Measurements from ENCODE around the gene SPSB3. TPM values are rescaled to one million over a fixed set of nuclear protein-coding genes. Genes with fewer than 3 reads are reported as not detected.
A peak's percentile ranks its signal among the peaks of the same experiment; 100 is the strongest.

The SPSB3 gene
- total and polyA plus RNA-seq, 2 of the 13 experiments (the other 11 are each of a cell fraction or from before 2014, with no cell fraction given): 13.2 to 21.9 TPM

DNA sequence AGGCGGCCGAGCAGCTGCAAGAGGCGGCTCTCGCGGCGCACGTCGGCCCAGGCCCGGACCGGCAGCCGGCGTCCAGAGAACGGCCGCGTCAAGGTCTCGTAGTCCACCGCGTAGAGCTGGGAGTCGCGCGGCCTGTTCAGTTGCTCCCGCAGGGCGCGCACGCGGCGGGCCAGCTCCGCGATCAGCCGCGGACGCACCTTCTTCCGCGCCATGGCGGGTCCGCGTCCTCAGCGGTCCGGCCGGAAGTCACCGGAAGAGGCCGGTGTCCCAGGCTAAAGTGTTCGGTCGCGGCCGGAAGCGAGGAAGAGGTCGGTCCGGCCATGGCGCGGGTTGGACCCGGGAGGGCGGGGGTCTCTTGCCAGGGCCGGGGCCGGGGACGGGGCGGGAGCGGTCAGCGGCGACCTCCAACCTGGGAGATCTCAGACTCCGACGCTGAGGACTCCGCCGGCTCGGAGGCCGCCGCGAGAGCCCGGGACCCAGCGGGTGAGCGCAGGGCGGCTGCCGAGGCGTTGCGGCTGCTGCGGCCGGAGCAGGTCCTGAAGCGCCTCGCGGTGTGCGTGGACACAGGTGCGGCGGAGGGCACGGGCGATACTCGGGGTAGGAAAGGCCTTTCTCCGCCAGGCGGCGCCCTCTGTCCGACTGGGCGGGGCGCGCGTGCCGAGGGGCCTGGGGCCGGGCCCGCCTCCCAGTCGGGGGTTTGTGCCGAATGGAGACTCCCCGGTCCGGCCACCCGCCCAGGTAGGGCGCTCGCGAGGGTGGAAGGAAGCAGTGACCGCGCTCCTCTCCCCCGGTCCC lies 9.3 kb downstream of the SPSB3 start, which contains the start of gene MRPS34 (continued):
- TF ChIP-seq, protein P1, sequence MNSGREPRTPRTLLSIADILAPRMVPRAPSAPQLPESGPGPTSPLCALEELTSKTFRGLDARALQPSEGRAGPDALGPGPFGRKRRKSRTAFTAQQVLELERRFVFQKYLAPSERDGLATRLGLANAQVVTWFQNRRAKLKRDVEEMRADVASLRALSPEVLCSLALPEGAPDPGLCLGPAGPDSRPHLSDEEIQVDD (CRISPR knock-in tag; IDR thresholded peaks at IDR 0.05; ENCODE audit: borderline replicate concordance): no peak
- TF ChIP-seq, protein P2, sequence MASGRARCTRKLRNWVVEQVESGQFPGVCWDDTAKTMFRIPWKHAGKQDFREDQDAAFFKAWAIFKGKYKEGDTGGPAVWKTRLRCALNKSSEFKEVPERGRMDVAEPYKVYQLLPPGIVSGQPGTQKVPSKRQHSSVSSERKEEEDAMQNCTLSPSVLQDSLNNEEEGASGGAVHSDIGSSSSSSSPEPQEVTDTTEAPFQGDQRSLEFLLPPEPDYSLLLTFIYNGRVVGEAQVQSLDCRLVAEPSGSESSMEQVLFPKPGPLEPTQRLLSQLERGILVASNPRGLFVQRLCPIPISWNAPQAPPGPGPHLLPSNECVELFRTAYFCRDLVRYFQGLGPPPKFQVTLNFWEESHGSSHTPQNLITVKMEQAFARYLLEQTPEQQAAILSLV (CRISPR knock-in tag; IDR thresholded peaks at IDR 0.05; ENCODE audit: borderline replicate concordance): peak; percentile 80; the same call in 1 of the 2 replicates
- TF ChIP-seq RAD21 (CRISPR knock-in tag; IDR thresholded peaks at IDR 0.05): peak; percentile 87
- TF ChIP-seq CHD2 (IDR thresholded peaks at IDR 0.05; ENCODE audit: low read depth, low read length): peak; percentile 21; the same call in 1 of the 2 replicates
- TF ChIP-seq, protein P3, sequence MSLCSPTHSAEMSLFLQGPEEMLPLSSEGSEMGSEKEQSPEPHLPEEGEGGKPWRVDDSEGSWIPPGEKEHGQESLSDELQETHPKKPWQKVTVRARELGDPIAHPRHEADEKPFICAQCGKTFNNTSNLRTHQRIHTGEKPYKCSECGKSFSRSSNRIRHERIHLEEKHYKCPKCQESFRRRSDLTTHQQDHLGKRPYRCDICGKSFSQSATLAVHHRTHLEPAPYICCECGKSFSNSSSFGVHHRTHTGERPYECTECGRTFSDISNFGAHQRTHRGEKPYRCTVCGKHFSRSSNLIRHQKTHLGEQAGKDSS (CRISPR knock-in tag; IDR thresholded peaks at IDR 0.05; ENCODE audit: borderline replicate concordance, low read depth): peak; percentile 91; the same call in 1 of the 2 replicates
- TF ChIP-seq HDAC6 (IDR thresholded peaks at IDR 0.05; ENCODE audit: low read depth, low read length): no peak
- TF ChIP-seq SATB2 (CRISPR knock-in tag; IDR thresholded peaks at IDR 0.05): peak; percentile 60; the same call in 1 of the 2 replicates
- TF ChIP-seq, protein P4, sequence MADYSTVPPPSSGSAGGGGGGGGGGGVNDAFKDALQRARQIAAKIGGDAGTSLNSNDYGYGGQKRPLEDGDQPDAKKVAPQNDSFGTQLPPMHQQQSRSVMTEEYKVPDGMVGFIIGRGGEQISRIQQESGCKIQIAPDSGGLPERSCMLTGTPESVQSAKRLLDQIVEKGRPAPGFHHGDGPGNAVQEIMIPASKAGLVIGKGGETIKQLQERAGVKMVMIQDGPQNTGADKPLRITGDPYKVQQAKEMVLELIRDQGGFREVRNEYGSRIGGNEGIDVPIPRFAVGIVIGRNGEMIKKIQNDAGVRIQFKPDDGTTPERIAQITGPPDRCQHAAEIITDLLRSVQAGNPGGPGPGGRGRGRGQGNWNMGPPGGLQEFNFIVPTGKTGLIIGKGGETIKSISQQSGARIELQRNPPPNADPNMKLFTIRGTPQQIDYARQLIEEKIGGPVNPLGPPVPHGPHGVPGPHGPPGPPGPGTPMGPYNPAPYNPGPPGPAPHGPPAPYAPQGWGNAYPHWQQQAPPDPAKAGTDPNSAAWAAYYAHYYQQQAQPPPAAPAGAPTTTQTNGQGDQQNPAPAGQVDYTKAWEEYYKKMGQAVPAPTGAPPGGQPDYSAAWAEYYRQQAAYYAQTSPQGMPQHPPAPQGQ (CRISPR knock-in tag; IDR thresholded peaks at IDR 0.05; ENCODE audit: borderline replicate concordance): peak; percentile 66; the same call in 1 of the 2 replicates
- TF ChIP-seq PAF1 (CRISPR knock-in tag; IDR thresholded peaks at IDR 0.05): no peak
- TF ChIP-seq, protein P5, sequence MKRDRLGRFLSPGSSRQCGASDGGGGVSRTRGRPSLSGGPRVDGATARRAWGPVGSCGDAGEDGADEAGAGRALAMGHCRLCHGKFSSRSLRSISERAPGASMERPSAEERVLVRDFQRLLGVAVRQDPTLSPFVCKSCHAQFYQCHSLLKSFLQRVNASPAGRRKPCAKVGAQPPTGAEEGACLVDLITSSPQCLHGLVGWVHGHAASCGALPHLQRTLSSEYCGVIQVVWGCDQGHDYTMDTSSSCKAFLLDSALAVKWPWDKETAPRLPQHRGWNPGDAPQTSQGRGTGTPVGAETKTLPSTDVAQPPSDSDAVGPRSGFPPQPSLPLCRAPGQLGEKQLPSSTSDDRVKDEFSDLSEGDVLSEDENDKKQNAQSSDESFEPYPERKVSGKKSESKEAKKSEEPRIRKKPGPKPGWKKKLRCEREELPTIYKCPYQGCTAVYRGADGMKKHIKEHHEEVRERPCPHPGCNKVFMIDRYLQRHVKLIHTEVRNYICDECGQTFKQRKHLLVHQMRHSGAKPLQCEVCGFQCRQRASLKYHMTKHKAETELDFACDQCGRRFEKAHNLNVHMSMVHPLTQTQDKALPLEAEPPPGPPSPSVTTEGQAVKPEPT (CRISPR knock-in tag; IDR thresholded peaks at IDR 0.05; ENCODE audit: low read depth): peak; percentile 46; the same call in 1 of the 2 replicates
- no peak for TF ChIP-seq ZNF382 (CRISPR knock-in tag; IDR thresholded peaks at IDR 0.05; ENCODE audit: borderline replicate concordance)
- TF ChIP-seq, protein P6, sequence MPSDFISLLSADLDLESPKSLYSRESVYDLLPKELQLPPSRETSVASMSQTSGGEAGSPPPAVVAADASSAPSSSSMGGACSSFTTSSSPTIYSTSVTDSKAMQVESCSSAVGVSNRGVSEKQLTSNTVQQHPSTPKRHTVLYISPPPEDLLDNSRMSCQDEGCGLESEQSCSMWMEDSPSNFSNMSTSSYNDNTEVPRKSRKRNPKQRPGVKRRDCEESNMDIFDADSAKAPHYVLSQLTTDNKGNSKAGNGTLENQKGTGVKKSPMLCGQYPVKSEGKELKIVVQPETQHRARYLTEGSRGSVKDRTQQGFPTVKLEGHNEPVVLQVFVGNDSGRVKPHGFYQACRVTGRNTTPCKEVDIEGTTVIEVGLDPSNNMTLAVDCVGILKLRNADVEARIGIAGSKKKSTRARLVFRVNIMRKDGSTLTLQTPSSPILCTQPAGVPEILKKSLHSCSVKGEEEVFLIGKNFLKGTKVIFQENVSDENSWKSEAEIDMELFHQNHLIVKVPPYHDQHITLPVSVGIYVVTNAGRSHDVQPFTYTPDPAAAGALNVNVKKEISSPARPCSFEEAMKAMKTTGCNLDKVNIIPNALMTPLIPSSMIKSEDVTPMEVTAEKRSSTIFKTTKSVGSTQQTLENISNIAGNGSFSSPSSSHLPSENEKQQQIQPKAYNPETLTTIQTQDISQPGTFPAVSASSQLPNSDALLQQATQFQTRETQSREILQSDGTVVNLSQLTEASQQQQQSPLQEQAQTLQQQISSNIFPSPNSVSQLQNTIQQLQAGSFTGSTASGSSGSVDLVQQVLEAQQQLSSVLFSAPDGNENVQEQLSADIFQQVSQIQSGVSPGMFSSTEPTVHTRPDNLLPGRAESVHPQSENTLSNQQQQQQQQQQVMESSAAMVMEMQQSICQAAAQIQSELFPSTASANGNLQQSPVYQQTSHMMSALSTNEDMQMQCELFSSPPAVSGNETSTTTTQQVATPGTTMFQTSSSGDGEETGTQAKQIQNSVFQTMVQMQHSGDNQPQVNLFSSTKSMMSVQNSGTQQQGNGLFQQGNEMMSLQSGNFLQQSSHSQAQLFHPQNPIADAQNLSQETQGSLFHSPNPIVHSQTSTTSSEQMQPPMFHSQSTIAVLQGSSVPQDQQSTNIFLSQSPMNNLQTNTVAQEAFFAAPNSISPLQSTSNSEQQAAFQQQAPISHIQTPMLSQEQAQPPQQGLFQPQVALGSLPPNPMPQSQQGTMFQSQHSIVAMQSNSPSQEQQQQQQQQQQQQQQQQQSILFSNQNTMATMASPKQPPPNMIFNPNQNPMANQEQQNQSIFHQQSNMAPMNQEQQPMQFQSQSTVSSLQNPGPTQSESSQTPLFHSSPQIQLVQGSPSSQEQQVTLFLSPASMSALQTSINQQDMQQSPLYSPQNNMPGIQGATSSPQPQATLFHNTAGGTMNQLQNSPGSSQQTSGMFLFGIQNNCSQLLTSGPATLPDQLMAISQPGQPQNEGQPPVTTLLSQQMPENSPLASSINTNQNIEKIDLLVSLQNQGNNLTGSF (CRISPR knock-in tag; IDR thresholded peaks at IDR 0.05): peak; percentile 93
- TF ChIP-seq ZNF282 (IDR thresholded peaks at IDR 0.05; ENCODE audit: partially characterized antibody): no peak
- TF ChIP-seq, protein P7, sequence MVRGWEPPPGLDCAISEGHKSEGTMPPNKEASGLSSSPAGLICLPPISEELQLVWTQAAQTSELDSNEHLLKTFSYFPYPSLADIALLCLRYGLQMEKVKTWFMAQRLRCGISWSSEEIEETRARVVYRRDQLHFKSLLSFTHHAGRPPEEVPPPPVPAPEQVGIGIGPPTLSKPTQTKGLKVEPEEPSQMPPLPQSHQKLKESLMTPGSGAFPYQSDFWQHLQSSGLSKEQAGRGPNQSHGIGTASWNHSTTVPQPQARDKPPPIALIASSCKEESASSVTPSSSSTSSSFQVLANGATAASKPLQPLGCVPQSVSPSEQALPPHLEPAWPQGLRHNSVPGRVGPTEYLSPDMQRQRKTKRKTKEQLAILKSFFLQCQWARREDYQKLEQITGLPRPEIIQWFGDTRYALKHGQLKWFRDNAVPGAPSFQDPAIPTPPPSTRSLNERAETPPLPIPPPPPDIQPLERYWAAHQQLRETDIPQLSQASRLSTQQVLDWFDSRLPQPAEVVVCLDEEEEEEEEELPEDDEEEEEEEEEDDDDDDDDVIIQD (CRISPR knock-in tag; IDR thresholded peaks at IDR 0.05; ENCODE audit: low read depth): peak; percentile 31; the same call in 1 of the 2 replicates

Data from HepG2 (cell line).